Gastroesophageal sphincter (tissue), 4 donors: ENCODE data around the gene NSMF. TPM values are rescaled to one million over a fixed set of nuclear protein-coding genes. Genes with fewer than 3 reads are reported as not detected.
A peak's percentile ranks its signal among the peaks of the same experiment; 100 is the strongest.

Experiments used
- ATAC-seq: fragments of 150-250 bp; one replicate; pipeline ENCODE4 v1.9.1; 2016; ENCODE audit warnings: mild to moderate bottlenecking, moderate library complexity
- H3K27ac ChIP-seq, 4 donors: fragments of 200-600 bp; sonication (generic) in 3 of 4; 1 replicate in 3 of 4; 2 replicates in 1 of 4; pipeline ENCODE4 v1.5.1; 2016 to 2019
- H3K27me3 ChIP-seq: fragments of 200-600 bp; sonication (generic); one replicate; pipeline ENCODE4 v1.5.1; 2019
- H3K36me3 ChIP-seq, 2 donors: fragments of 200-600 bp; sonication (generic); one replicate each; pipeline ENCODE4 v1.5.1; 2019; ENCODE audit warnings: control low read depth in 1 of 2
- H3K4me1 ChIP-seq, 3 donors: fragments of 200-600 bp; sonication (generic); 1 replicate in 2 of 3; 2 replicates in 1 of 3; pipeline ENCODE4 v1.5.1; 2016 to 2019; ENCODE audit warnings: control low read depth in 2 of 3
- H3K4me3 ChIP-seq, 2 donors: fragments of 200-600 bp; sonication (generic); one replicate each; pipeline ENCODE4 v1.5.1; 2019; ENCODE audit warnings: mild to moderate bottlenecking in 1 of 2, moderate library complexity in 1 of 2
- H3K9me3 ChIP-seq, 3 donors: fragments of 200-600 bp; sonication (generic); one replicate each; pipeline ENCODE4 v1.5.1; 2017 to 2019; ENCODE audit warnings: control low read depth in 2 of 3
- EP300 ChIP-seq: sonication (generic); formaldehyde crosslinking; IDR thresholded peaks from one replicate; pipeline ENCODE4 v1.6.1; 2017; ENCODE audit warnings: antibody characterized with exemption, mild to moderate bottlenecking
- POLR2A ChIP-seq, 2 donors: fragments of 450-650 bp; IDR thresholded peaks; one replicate each; pipeline ENCODE4 v1.6.1; 2017; ENCODE audit warnings: antibody characterized with exemption in 2 of 2, mild to moderate bottlenecking in 2 of 2, moderate library complexity in 1 of 2
- POLR2AphosphoS5 ChIP-seq: sonication (generic); formaldehyde crosslinking; IDR thresholded peaks from one replicate; pipeline ENCODE4 v1.6.1; 2017; ENCODE audit warnings: antibody characterized with exemption
- WGBS, 2 donors: methylation state at CpG; one replicate each; pipeline ENCODE4 v1.1.5; 2018; ENCODE audit warnings: low coverage in 1 of 2; 5-methylcytosine and 5-hydroxymethylcytosine counted together
- total RNA-seq, 4 donors: library from RNA; depleted of rRNA; stranded (reverse); fragments of >200 nt; gene quantifications; one replicate each; pipeline ENCODE4 v1.1.0, GENCODE V29; 2016
- TF ChIP-seq, protein P1 (sequence below), 4 experiments: fragments of 200-600 bp in 2 of 4; fragments of 450-650 bp in 2 of 4; sonication (generic) in 1 of 4; IDR thresholded peaks; one replicate each; pipeline ENCODE4 v1.5.1; 2017 to 2019; ENCODE audit warnings: antibody characterized with exemption in 4 of 4, mild to moderate bottlenecking in 2 of 4, moderate library complexity in 2 of 4

Gene NSMF
- total RNA-seq, 4 donors from 2014 or later = 38.1 to 63.5 (median 49.1) TPM

DNA sequence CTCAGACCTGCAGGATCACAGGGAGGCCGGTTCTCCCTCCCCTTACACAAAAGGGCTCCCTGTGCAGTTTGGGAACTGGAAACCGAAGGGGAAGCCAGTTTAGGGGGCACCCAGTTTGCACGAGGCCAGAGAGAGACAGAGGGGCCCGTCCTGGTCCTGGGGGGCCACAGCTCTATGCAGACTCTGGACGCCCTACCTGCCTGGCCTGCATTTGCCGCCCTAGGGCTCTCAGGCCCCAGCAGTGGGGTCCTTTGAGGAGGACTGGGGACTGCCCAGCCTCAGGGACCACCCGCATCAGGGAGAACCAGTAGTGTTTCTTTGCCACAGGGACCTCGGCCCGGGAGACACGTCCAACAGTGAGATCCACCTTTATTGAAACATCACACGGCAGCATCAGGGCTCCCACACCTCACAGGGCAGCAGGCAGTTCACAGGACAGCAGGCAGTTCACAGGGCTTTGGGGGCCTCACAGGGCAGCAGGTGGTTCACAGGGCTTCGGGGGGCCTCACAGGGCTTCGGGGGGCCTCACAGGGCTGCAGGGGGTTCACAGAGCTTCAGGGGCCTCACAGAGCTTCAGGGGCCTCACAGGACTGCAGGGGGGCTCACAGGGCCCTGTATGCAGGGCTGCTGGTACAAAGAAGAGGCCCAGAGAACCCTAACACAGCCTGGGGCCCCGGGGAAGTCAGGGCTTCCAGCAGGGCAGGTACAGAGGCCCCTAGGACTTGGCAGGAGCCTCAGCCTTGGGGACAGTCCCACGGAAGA lies 648 bp upstream of the NSMF start:
- TF ChIP-seq, protein P1, sequence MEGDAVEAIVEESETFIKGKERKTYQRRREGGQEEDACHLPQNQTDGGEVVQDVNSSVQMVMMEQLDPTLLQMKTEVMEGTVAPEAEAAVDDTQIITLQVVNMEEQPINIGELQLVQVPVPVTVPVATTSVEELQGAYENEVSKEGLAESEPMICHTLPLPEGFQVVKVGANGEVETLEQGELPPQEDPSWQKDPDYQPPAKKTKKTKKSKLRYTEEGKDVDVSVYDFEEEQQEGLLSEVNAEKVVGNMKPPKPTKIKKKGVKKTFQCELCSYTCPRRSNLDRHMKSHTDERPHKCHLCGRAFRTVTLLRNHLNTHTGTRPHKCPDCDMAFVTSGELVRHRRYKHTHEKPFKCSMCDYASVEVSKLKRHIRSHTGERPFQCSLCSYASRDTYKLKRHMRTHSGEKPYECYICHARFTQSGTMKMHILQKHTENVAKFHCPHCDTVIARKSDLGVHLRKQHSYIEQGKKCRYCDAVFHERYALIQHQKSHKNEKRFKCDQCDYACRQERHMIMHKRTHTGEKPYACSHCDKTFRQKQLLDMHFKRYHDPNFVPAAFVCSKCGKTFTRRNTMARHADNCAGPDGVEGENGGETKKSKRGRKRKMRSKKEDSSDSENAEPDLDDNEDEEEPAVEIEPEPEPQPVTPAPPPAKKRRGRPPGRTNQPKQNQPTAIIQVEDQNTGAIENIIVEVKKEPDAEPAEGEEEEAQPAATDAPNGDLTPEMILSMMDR (IDR thresholded peaks at IDR 0.05) = no peak
- TF ChIP-seq EP300 (no peak), POLR2A (IDR thresholded peaks at IDR 0.05) (no peak), POLR2AphosphoS5 (no peak)
- Histone ChIP-seq H3K9me3 (no peaks in the 10 kb centered on the region), H3K36me3 (peaks cover 0 to 44% of the 10 kb centered on the region in 2 donors), H3K27me3 (no peaks in the 10 kb centered on the region), H3K4me3 (peak overlapping the region; percentile 26 to 74), H3K4me1 (peaks cover 0 to 67% (median 21%) of the 10 kb centered on the region in 3 donors), H3K27ac (peak overlapping the region; percentile 7 to 80 (median 70))
- ATAC-seq = no peak
- 43% methylated on average over 1 of the region's 15 CpGs; no CpG with 5 or more reads in 1 of the 2 donors for WGBS, 2 donors

DNA sequence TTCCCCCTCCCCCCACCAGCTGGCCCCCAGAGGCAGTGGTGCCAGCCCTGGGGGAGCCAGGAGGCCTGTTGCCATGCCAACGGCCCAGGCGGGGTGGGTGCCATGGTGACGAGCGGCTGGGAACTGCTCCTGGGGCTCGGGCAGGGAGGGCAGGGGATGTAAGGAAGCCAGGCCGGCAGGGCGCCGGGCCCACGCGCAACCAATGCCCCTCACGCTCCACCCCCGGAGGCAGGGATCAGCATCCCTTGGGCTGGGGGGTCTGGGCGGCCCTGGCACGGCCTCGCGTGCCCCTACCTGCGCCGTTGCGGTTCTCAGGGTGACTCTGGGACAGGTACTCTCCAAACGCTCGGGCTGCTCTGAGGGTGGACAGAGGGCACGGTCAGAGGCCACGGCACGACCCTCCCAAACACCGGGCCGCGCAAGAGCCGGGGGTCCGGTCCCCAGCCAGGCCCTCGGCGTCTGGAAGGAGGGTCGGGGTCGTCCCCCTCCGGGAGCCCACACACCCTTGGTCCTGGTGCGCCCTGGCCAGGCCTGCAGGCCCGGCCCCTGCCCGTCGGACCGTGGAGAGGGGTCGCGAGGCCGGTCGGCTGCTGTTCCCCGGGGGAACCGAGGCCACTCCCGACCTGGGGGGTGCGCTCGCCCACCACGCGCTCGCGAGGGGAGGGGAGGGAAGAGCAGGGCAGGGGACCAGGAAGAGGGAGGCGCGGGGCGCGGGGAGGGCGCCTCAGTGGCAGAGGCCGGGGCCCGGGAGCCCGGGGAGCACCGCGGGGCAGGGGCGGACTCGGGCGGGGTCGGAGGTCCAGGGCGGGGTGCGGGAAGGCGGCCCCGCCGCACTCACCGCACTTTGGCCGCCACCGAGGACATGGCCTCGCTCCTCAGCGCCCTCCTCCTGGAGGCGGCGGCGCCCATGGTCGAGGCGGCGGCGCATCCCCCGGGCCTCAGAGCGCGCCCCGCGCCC lies 661 bp downstream of the NSMF start:
- Histone ChIP-seq H3K9me3 (no peaks in the 10 kb centered on the region), H3K27me3 (no peaks in the 10 kb centered on the region), H3K27ac (peak overlapping the region; percentile 5 to 80 (median 70)), H3K4me3 (peak overlapping the region; percentile 67 to 74), H3K36me3 (peaks cover 0 to 39% of the 10 kb centered on the region in 2 donors), H3K4me1 (peaks cover 0 to 79% (median 27%) of the 10 kb centered on the region in 3 donors)
- peak; percentile 29 for ATAC-seq
- TF ChIP-seq POLR2AphosphoS5 = no peak
- TF ChIP-seq EP300 = no peak
- TF ChIP-seq, protein P1 (IDR thresholded peaks at IDR 0.05) = no peak
- no peak for TF ChIP-seq POLR2A (IDR thresholded peaks at IDR 0.05)
- no CpG with 5 or more reads among the region's 88 CpGs for WGBS, 2 donors

DNA sequence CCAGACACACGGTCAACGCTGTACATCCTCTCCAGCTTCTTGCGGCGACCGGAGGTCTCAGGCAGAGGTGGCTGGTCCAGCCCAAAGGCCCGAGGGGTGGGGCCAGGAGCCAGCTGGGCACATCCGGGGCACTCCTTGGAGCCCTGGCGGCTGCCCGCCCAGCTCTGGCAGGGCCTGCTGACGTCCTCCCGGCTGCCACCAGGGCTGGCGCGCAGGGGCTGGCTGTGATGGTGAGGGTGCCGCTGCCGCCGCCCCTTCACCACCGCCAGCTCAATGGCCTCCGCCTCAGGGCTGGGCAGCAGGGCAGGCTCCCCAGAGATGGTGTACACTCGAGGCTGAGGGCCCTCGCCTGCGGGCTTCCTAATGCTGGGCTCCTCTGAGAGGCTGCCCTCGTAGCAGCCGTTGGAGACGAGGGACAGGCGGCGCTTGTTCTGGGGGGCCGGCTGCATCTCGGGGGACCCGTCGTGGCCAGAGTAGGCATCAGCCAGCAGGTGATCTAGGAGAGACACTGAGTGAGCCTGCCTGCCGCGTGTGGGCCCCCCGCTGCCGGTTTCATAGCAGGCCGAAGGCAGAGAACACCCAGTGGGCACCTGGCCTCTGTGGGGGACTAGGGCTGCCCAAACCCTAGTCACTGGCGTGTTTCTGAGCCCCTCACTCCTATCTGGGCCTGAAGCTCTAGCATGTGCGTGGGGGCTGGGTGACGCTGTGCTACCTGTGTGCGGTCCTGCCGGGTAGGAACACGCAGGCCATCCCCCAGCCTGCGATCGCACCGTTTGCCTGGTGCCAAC lies 1.5 kb downstream of the NSMF start:
- ATAC-seq = no peak
- no peaks in the 10 kb centered on the region for H3K9me3 ChIP-seq
- peak overlapping the region in 3 of 4 donors; percentile 62 to 80 (median 78) for H3K27ac ChIP-seq
- TF ChIP-seq POLR2A (IDR thresholded peaks at IDR 0.05) (no peak), EP300 (no peak), POLR2AphosphoS5 (no peak)
- TF ChIP-seq, protein P1 (IDR thresholded peaks at IDR 0.05) = no peak
- WGBS, 2 donors = no CpG with 5 or more reads among the region's 44 CpGs
- H3K36me3 ChIP-seq = peaks cover 0 to 38% of the 10 kb centered on the region in 2 donors
- H3K4me1 ChIP-seq = peaks cover 0 to 86% (median 27%) of the 10 kb centered on the region in 3 donors
- no peaks in the 10 kb centered on the region for H3K27me3 ChIP-seq
- H3K4me3 ChIP-seq = peak overlapping the region in 1 of 2 donors; percentile 74

DNA sequence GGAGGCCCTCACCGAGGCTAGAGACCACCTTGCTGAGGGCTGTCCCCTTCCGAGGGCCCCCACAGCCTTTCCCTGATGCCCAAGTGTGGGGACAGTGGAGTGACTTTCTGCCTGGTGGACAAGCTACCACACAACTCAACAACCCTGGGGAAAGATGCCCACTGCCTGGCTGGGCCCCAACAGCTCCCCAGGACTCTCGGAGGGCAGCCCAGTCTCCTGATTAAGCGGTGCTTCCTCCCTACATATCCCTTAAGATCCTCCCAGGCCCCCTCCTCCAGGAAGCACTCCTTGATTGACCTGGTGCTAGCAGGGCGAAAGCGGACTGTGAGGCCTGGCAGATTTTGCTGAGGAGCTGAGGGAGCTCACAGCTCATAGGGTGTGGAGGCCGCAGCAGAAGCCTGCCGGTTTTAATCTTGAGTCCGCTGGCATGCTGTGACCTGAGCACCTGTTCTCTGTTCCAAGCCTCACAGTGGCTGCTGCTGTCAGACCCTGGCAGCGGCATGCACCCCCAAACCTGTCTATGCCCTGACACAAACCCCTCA lies 2.2 kb downstream of the NSMF start:
- Histone ChIP-seq H3K27me3 (no peaks in the 10 kb centered on the region), H3K4me1 (peaks cover 0 to 83% (median 27%) of the 10 kb centered on the region in 3 donors), H3K36me3 (peaks cover 0 to 41% of the 10 kb centered on the region in 2 donors), H3K27ac (peak overlapping the region in 2 of 4 donors; percentile 62 to 80), H3K4me3 (no peak overlapping the region), H3K9me3 (no peaks in the 10 kb centered on the region)
- TF ChIP-seq POLR2AphosphoS5 (no peak), EP300 (no peak), POLR2A (IDR thresholded peaks at IDR 0.05) (no peak)
- TF ChIP-seq, protein P1 (IDR thresholded peaks at IDR 0.05) = no peak
- ATAC-seq = no peak
- no CpG with 5 or more reads among the region's 10 CpGs for WGBS, 2 donors
